Measurements from ENCODE around the gene LHX5. TPM values are rescaled to one million over a fixed set of nuclear protein-coding genes. Genes with fewer than 3 reads are reported as not detected.

LHX5 gene
- total RNA-seq, 1 donor from 2014 or later: 3.1 TPM

DNA sequence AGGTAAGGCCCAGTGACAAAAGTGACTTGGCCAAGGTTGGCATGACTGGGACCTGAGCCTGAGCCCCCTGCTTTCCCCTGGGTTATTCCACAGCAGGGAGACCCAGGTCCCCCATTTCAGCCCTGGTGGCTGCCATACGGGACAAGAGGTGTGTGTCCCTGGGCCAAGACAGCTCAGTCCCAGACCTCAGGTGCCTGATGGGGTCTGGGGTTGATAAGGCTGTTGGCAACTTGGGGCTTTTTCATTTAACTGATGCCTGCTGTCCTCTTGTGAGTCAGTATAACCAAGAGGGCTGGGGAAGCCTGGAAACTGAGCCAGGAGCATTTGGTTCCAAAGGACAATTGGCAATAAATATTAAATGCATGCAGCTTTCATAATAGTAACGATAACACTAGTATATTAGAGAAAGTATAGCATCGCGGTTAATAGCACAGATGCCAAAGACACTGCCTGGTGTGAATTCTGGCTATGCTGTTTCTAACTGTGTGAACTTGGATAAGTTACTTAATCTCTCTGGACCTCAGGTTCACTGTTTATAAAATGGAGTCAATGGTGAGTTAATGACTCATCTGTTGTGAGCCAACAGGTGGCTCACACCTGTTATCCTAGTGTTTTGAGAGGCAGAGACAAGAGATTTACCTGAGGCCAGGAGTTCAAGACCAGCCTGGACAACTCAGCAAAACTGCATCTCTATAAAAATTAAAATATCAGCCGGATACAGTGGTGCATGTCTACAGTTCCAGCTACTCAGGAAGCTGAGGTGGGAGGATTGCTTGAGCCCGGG lies 48.6 kb downstream of the LHX5 start:
- TF ChIP-seq, protein P1, sequence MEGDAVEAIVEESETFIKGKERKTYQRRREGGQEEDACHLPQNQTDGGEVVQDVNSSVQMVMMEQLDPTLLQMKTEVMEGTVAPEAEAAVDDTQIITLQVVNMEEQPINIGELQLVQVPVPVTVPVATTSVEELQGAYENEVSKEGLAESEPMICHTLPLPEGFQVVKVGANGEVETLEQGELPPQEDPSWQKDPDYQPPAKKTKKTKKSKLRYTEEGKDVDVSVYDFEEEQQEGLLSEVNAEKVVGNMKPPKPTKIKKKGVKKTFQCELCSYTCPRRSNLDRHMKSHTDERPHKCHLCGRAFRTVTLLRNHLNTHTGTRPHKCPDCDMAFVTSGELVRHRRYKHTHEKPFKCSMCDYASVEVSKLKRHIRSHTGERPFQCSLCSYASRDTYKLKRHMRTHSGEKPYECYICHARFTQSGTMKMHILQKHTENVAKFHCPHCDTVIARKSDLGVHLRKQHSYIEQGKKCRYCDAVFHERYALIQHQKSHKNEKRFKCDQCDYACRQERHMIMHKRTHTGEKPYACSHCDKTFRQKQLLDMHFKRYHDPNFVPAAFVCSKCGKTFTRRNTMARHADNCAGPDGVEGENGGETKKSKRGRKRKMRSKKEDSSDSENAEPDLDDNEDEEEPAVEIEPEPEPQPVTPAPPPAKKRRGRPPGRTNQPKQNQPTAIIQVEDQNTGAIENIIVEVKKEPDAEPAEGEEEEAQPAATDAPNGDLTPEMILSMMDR (IDR thresholded peaks at IDR 0.05; ENCODE audit: partially characterized antibody, unreplicated experiment): no peak
- Mint-ChIP-seq H3K36me3 (ENCODE audit: unreplicated experiment) (no peaks in the 10 kb centered on the region), H3K4me1 (ENCODE audit: low read depth, unreplicated experiment) (no peaks in the 10 kb centered on the region), H3K4me3 (ENCODE audit: unreplicated experiment) (no peak overlapping the region), H3K27ac (ENCODE audit: unreplicated experiment) (no peak overlapping the region), H3K9me3 (ENCODE audit: unreplicated experiment) (peaks cover 1% of the 10 kb centered on the region), H3K27me3 (ENCODE audit: unreplicated experiment) (peaks cover 7% of the 10 kb centered on the region)
- DNase-seq: no peak

DNA sequence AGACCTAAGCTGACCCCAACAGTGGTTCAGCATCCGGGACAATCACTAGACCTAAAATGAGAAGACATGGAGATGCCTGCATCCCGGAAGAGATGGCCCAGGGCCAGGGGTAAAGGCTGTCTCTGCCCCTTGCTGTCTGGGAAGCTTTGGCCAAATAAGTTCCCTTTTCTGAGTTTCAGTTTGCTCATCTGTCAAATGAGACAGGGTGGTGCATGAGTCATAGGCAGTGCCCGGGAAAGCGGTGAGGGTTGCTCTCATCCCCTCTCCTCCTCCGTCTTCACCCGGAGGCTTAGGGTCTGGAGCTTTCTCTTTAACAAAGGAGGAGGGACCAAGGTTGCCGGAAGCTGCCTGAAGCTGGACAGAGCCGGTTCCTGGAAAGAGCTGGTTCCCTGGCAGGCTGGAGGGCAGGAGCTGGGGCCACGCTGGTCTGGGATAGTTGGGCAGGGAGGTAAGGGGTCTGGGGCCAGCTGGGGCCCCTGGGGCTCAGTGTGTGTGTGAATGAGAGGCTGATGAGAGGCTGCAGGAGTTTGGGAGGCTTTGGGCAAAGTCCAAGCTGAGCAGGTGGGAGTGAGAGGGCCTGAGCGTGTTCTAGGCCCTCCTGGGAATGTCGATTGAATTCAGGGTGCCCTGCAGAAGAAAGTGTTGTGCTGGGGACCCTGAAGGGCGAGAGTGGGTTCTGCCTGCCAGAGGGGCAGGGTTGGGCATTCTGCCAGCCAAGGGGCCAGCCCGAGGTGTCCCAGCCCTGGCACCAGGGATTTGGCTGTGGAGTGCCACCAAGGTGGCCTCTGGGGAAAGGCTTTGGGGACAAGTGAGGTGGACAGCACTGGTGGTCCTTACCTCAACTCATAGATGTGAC lies 49.4 kb downstream of the LHX5 start, which contains the start of gene SDSL:
Gene SDSL, plus strand, starts transcription at position 351 of the 856 bp plus-strand sequence. CDS start 5,603 bp downstream, outside the sequence.
- H3K4me3 Mint-ChIP-seq (ENCODE audit: unreplicated experiment): no peak within 1 kb of the TSS
- no peaks in the 10 kb centered on the region for H3K4me1 Mint-ChIP-seq (ENCODE audit: low read depth, unreplicated experiment)
- H3K36me3 Mint-ChIP-seq (ENCODE audit: unreplicated experiment): no peaks in the 10 kb centered on the region
- DNase-seq: no peak
- TF ChIP-seq, protein P1 (IDR thresholded peaks at IDR 0.05; ENCODE audit: partially characterized antibody, unreplicated experiment): no peak
- H3K27ac Mint-ChIP-seq (ENCODE audit: unreplicated experiment): no peak within 1 kb of the TSS
- peaks cover 1% of the 10 kb centered on the region for H3K9me3 Mint-ChIP-seq (ENCODE audit: unreplicated experiment)
- peaks cover 7% of the 10 kb centered on the region for H3K27me3 Mint-ChIP-seq (ENCODE audit: unreplicated experiment)

DNA sequence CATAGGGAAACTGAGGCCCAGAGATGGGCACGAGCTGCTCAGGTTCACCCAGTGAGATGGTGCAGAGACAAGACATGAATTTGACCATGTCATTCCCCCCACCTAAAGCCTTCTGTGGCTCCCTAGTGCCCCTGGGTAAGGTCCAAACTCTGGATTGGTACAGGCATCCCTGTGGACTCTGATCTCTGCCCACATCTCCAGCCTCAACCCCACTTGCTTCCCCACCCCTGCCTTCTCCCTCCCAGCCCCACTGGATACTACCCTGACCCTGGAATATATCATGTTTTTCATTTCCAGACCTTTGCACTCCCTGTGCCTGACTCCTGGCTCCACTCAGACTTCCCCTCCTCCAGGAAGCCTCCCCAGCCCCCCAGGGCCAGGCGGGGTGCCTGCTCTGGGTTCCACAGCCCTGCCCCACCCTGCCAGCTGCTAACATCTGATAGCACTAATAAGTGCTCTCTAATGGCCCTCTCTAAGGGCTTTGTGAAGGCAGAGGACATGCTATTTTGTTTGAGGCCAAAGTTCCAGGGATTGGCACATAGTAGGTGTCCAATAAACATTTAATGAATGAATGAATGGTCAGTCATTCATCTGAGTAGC lies 50.6 kb downstream of the LHX5 start:
- peaks cover 1% of the 10 kb centered on the region for H3K4me1 Mint-ChIP-seq (ENCODE audit: low read depth, unreplicated experiment)
- no peak overlapping the region for H3K27ac Mint-ChIP-seq (ENCODE audit: unreplicated experiment)
- H3K36me3 Mint-ChIP-seq (ENCODE audit: unreplicated experiment): no peaks in the 10 kb centered on the region
- TF ChIP-seq, protein P1 (IDR thresholded peaks at IDR 0.05; ENCODE audit: partially characterized antibody, unreplicated experiment): no peak
- no peak for DNase-seq
- H3K9me3 Mint-ChIP-seq (ENCODE audit: unreplicated experiment): peaks cover 1% of the 10 kb centered on the region
- peaks cover 7% of the 10 kb centered on the region for H3K27me3 Mint-ChIP-seq (ENCODE audit: unreplicated experiment)
- H3K4me3 Mint-ChIP-seq (ENCODE audit: unreplicated experiment): no peak overlapping the region

DNA sequence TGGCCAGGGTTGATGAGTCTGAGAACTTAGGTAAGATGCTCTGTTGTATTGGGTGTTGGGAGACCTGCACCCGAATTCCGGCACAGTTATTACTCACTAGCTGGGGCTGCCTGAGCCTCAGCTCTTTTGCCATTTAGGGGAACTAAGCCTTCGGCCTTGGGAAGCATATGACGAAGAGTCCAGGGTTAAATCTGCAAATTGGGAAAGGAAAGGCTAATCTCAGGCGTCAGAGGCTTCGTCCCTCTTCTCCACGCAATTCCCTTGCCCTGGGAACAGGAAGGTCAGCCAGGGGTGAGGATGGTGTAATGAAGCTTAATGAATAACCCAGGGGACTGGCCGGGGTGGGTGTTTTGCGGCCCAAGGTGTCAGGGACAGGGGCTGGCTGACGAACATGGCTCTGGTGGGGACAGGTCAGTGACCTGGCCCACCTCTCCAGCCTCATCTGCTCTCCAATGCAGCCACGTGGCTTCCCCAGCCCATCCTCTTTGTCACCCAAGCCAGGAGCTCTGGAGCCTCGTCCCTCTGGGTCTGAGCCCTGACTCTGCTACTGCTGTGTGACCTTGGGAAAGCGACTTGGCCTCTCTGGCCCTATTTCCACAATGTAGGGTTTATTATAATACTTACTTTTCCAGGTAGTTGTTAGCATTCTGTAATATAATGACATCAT lies 53.3 kb downstream of the LHX5 start:
- H3K27ac Mint-ChIP-seq (ENCODE audit: unreplicated experiment): no peak overlapping the region
- no peak overlapping the region for H3K4me3 Mint-ChIP-seq (ENCODE audit: unreplicated experiment)
- DNase-seq: no peak

More for the DNA sequence above, 53.3 kb downstream of the LHX5 start:
- H3K4me1 Mint-ChIP-seq (ENCODE audit: low read depth, unreplicated experiment): peaks cover 2% of the 10 kb centered on the region
- H3K27me3 Mint-ChIP-seq (ENCODE audit: unreplicated experiment): peaks cover 9% of the 10 kb centered on the region
- TF ChIP-seq, protein P1 (IDR thresholded peaks at IDR 0.05; ENCODE audit: partially characterized antibody, unreplicated experiment): no peak
- peaks cover 8% of the 10 kb centered on the region for H3K9me3 Mint-ChIP-seq (ENCODE audit: unreplicated experiment)
- no peaks in the 10 kb centered on the region for H3K36me3 Mint-ChIP-seq (ENCODE audit: unreplicated experiment)

All from glutamatergic neuron (in vitro differentiated cells).